SK-N-SH (cell line): ENCODE measurements around the gene SMIM10L2A. TPM values are rescaled to one million over a fixed set of nuclear protein-coding genes. Genes with fewer than 3 reads are reported as not detected.

Source experiments
- CTCF ChIA-PET: fragments of 300-600, 350-600 bp; formaldehyde crosslinking; extraction: SDS; loops from one replicate; lab custom pipeline; 2021; lab: Yijun Ruan, JAX
- POLR2A ChIA-PET: fragments of 350-600 bp; sonication (Branson Sonifier 250); formaldehyde crosslinking; extraction: SDS; loops from one replicate; lab custom pipeline; 2020; ENCODE audit warnings: antibody characterized with exemption, inconsistent platforms; lab: Yijun Ruan, JAX
- DNase-seq: peaks from one replicate; pipeline ENCODE4 v3.0.0; 2012
- H2AFZ ChIP-seq: fragments of 200-600 bp; sonication (generic); 2 replicates; pipeline ENCODE4 v1.8.1; 2016; ENCODE audit warnings: antibody characterized with exemption, mild to moderate bottlenecking, low read depth
- H3F3A ChIP-seq: fragments of 200-600 bp; sonication (generic); replicated peaks from 2 replicates; pipeline ENCODE3; 2016; ENCODE audit warnings: antibody characterized with exemption, mild to moderate bottlenecking; ENCODE audit not compliant: insufficient read depth
- H3K27ac ChIP-seq, 2 experiments: fragments of 200-500 bp in 1 of 2; fragments of 200-600 bp in 1 of 2; sonication (Bioruptor generic) in 1 of 2; sonication (generic), shearing (Covaris generic) in 1 of 2; 2 replicates each; pipeline versions ENCODE4 v1.5.1 to v1.6.1; 2014 to 2016; ENCODE audit warnings: low read depth in 2 of 2, inconsistent platforms in 1 of 2, low read length in 1 of 2, mild to moderate bottlenecking in 1 of 2, mixed read lengths in 1 of 2
- H3K27me3 ChIP-seq: fragments of 200-600 bp; sonication (generic), shearing (Covaris generic); 2 replicates; pipeline ENCODE4 v1.6.1; 2016; ENCODE audit warnings: mixed run types; ENCODE audit not compliant: insufficient read depth
- H3K36me3 ChIP-seq, 2 experiments: fragments of 200-500 bp in 1 of 2; fragments of 200-600 bp in 1 of 2; sonication (Bioruptor generic) in 1 of 2; sonication (generic) in 1 of 2; replicated peaks in 1 of 2; 2 replicates each; pipeline versions ENCODE3 to v1.5.1; 2014 to 2016; ENCODE audit warnings: low read length in 1 of 2, mild to moderate bottlenecking in 1 of 2; ENCODE audit not compliant: insufficient read depth in 2 of 2, control insufficient read depth in 1 of 2
- H3K4me1 ChIP-seq, 2 experiments: fragments of 200-500 bp in 1 of 2; fragments of 200-600 bp in 1 of 2; sonication (Bioruptor generic) in 1 of 2; sonication (generic), shearing (Covaris generic) in 1 of 2; 2 replicates each; pipeline versions ENCODE4 v1.5.1 to v1.6.1; 2014 to 2016; ENCODE audit warnings: low read depth in 1 of 2, low read length in 1 of 2, mixed run types in 1 of 2; ENCODE audit not compliant: insufficient read depth in 2 of 2, control insufficient read depth in 1 of 2
- H3K4me2 ChIP-seq: fragments of 200-600 bp; sonication (generic), shearing (Covaris generic); 2 replicates; pipeline ENCODE4 v1.6.1; 2017; ENCODE audit warnings: mixed run types
- H3K4me3 ChIP-seq, 2 experiments: fragments of 200-500 bp in 1 of 2; fragments of 200-600 bp in 1 of 2; sonication (Bioruptor generic) in 1 of 2; sonication (generic), shearing (Covaris generic) in 1 of 2; 2 replicates each; pipeline versions ENCODE4 v1.5.1 to v1.8.1; 2014 to 2016; ENCODE audit warnings: low read depth in 2 of 2, inconsistent platforms in 1 of 2, low read length in 1 of 2, mild to moderate bottlenecking in 1 of 2, mixed read lengths in 1 of 2, moderate library complexity in 1 of 2
- H3K79me2 ChIP-seq: fragments of 200-600 bp; sonication (generic); 2 replicates; pipeline ENCODE4 v1.8.1; 2017; ENCODE audit warnings: mild to moderate bottlenecking; ENCODE audit not compliant: insufficient read depth
- H3K9ac ChIP-seq: fragments of 200-600 bp; sonication (generic); 2 replicates; pipeline ENCODE4 v1.6.1; 2017; ENCODE audit warnings: mixed run types
- H3K9me2 ChIP-seq: fragments of 200-600 bp; sonication (generic); 2 replicates; pipeline ENCODE4 v1.6.1; 2017; ENCODE audit warnings: mixed run types
- H3K9me3 ChIP-seq: fragments of 200-600 bp; sonication (generic); 2 replicates; pipeline ENCODE4 v1.6.1; 2017; ENCODE audit warnings: mixed run types, mild to moderate bottlenecking, moderate library complexity
- H4K20me1 ChIP-seq: fragments of 200-600 bp; sonication (generic); 2 replicates; pipeline ENCODE4 v1.6.1; 2017; ENCODE audit warnings: mild to moderate bottlenecking, mixed run types; ENCODE audit not compliant: insufficient read depth
- ELF1 ChIP-seq: IDR thresholded peaks from 2 replicates; pipeline ENCODE4 v1.4.0; 2012
- FOXJ3 ChIP-seq: sonication (generic); formaldehyde crosslinking; IDR thresholded peaks from 2 replicates; pipeline ENCODE4 v1.5.1; 2020; ENCODE audit warnings: mild to moderate bottlenecking, missing genetic modification reagents
- FOXM1 ChIP-seq: IDR thresholded peaks from 2 replicates; pipeline ENCODE4 v1.4.0; 2012; ENCODE audit warnings: low read depth, mild to moderate bottlenecking
- GATA2 ChIP-seq: sonication (generic); formaldehyde crosslinking; IDR thresholded peaks from 2 replicates; pipeline ENCODE4 v1.5.0; 2020; ENCODE audit warnings: mild to moderate bottlenecking, missing genetic modification reagents
- IRF3 ChIP-seq: fragments of 150-350 bp; IDR thresholded peaks from 2 replicates; pipeline ENCODE4 v1.6.1; 2016; ENCODE audit warnings: mild to moderate bottlenecking, low read depth, low read length
- PBX3 ChIP-seq: IDR thresholded peaks from 2 replicates; pipeline ENCODE4; 2012
- RFX5 ChIP-seq: IDR thresholded peaks from 2 replicates; pipeline ENCODE4 v1.6.1; 2012; ENCODE audit warnings: mild to moderate bottlenecking, improper control_type of control experiment, low read length
- RXRA ChIP-seq: IDR thresholded peaks from 2 replicates; pipeline ENCODE4 v1.4.0; 2012; ENCODE audit warnings: low read depth, mild to moderate bottlenecking, borderline replicate concordance
- SIN3A ChIP-seq: IDR thresholded peaks from 2 replicates; pipeline ENCODE4 v1.6.1; 2012; ENCODE audit warnings: low read depth, mild to moderate bottlenecking, low read length, moderate library complexity, borderline replicate concordance
- TEAD4 ChIP-seq: IDR thresholded peaks from 2 replicates; pipeline ENCODE4 v1.4.0; 2012; ENCODE audit warnings: mild to moderate bottlenecking, borderline replicate concordance; ENCODE audit not compliant: insufficient read depth
- YY1 ChIP-seq: IDR thresholded peaks from 2 replicates; pipeline ENCODE4 v1.4.0; 2012; ENCODE audit warnings: low read depth, mild to moderate bottlenecking
- WGBS: methylation state at CpG from one replicate; pipeline ENCODE4 v1.1.6; 2017; ENCODE audit warnings: low lambda C conversion rate; 5-methylcytosine and 5-hydroxymethylcytosine counted together
- polyA plus RNA-seq, 3 experiments: library from polyadenylated mRNA; depleted of rRNA; stranded (reverse); fragments of >200 nt; gene quantifications; 2 replicates each; pipeline ENCODE4 v1.2.3, GENCODE V29; 2012
- TF ChIP-seq, protein P1 (sequence below): IDR thresholded peaks from 2 replicates; pipeline ENCODE4 v1.4.0; 2012; ENCODE audit warnings: low read depth, borderline replicate concordance
- TF ChIP-seq, protein P2 (sequence below): IDR thresholded peaks from 2 replicates; pipeline ENCODE4 v1.4.0; 2012; ENCODE audit warnings: low read depth

Gene SMIM10L2A
- polyA plus RNA-seq, 1 of the 3 experiments (the other 2 are of a cell fraction), result 0.15 TPM

- TF ChIP-seq, protein P1, sequence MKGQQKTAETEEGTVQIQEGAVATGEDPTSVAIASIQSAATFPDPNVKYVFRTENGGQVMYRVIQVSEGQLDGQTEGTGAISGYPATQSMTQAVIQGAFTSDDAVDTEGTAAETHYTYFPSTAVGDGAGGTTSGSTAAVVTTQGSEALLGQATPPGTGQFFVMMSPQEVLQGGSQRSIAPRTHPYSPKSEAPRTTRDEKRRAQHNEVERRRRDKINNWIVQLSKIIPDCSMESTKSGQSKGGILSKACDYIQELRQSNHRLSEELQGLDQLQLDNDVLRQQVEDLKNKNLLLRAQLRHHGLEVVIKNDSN, result no peak
- no peak for TF ChIP-seq RXRA
- TF ChIP-seq IRF3, result no peak
- no peak for TF ChIP-seq RFX5
These were observed 11.3 kb downstream of the SMIM10L2A start (continued) for GRCh38 chrX:135432881-135433521.

- TF ChIP-seq, protein P2, sequence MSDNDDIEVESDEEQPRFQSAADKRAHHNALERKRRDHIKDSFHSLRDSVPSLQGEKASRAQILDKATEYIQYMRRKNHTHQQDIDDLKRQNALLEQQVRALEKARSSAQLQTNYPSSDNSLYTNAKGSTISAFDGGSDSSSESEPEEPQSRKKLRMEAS, result no peak
- Histone ChIP-seq H3K4me2 (no peak overlapping the region), H3K4me1 (no peaks in the 10 kb centered on the region; a peak in 1 of 4 replicates), H3K27ac (no peak overlapping the region), H3K4me3 (no peak overlapping the region), H2AFZ (no peak overlapping the region), H3K79me2 (no peaks in the 10 kb centered on the region), H3K27me3 (peaks cover 6% of the 10 kb centered on the region; the same call in 1 of the 2 replicates), H3F3A (no peaks in the 10 kb centered on the region), H3K9me3 (no peaks in the 10 kb centered on the region), H3K9me2 (no peaks in the 10 kb centered on the region), H3K36me3 (no peaks in the 10 kb centered on the region), H3K9ac (no peak overlapping the region), H4K20me1 (no peaks in the 10 kb centered on the region)
- ChIA-PET CTCF (interaction anchor here (1.2 to 1.8 kb wide), 2 partner anchors 138 to 163 kb away, joined by 3 to 5 read pairs; no protein-coding TSS in a partner anchor), POLR2A (no interaction called here)
- no peak for DNase-seq
- WGBS, result 39% methylated on average over 13 of the region's 37 CpGs
These were observed 11.9 kb downstream of the SMIM10L2A start for GRCh38 chrX:135433531-135434257.

- Histone ChIP-seq H3K79me2 (no peaks in the 10 kb centered on the region), H4K20me1 (no peaks in the 10 kb centered on the region), H3K4me2 (no peak overlapping the region), H3K9me2 (no peaks in the 10 kb centered on the region), H3K9me3 (no peaks in the 10 kb centered on the region), H3K4me1 (no peaks in the 10 kb centered on the region; a peak in 1 of 4 replicates), H3K27me3 (peaks cover 6% of the 10 kb centered on the region; the same call in 1 of the 2 replicates), H2AFZ (no peak overlapping the region), H3K4me3 (no peak overlapping the region), H3K27ac (no peak overlapping the region), H3F3A (no peaks in the 10 kb centered on the region), H3K36me3 (no peaks in the 10 kb centered on the region), H3K9ac (no peak overlapping the region)
- ChIA-PET CTCF (interaction anchor here (1.2 kb wide), 1 partner anchor 162 kb away, joined by 3 read pairs; no protein-coding TSS in a partner anchor), POLR2A (no interaction called here)
- 43% methylated on average over 35 of the region's 49 CpGs for WGBS
- DNase-seq, result no peak
- TF ChIP-seq IRF3, result no peak
- no peak for TF ChIP-seq SIN3A
- TF ChIP-seq RXRA, result no peak
- TF ChIP-seq FOXJ3 (CRISPR knock-in tag), result no peak
- no peak for TF ChIP-seq PBX3
- TF ChIP-seq TEAD4, result no peak
- TF ChIP-seq YY1, result no peak
- no peak for TF ChIP-seq FOXM1
- no peak for TF ChIP-seq GATA2
- TF ChIP-seq, protein P2, result no peak
- no peak for TF ChIP-seq ELF1
These were observed 12.8 kb downstream of the SMIM10L2A start for GRCh38 chrX:135434258-135435138.
